Panc1 (cell line): ENCODE measurements around the gene GRID1. TPM values are rescaled to one million over a fixed set of nuclear protein-coding genes. Genes with fewer than 3 reads are reported as not detected.

ENCODE experiments used
- ATAC-seq: fragments of 200-7000 bp; cut with Tn5 transposase; 2 replicates; pipeline ENCODE4 v1.9.1; 2020; ENCODE audit warnings: mild to moderate bottlenecking, moderate library complexity
- BruUV-seq: library from RNA; stranded (reverse); fragments of 400-500 nt; replicated peaks from 2 replicates; lab custom pipeline; 2021; lab: Mats Ljungman, UMichigan
- CTCF ChIA-PET: fragments of 300-600 bp; sonication (Branson Sonifier 250); formaldehyde crosslinking; loops from one replicate; lab custom pipeline; 2022; ENCODE audit warnings: antibody characterized with exemption; lab: Charles Lee
- POLR2A ChIA-PET: fragments of 300-600 bp; sonication (Branson Sonifier 250); formaldehyde crosslinking; loops from one replicate; lab custom pipeline; 2022; ENCODE audit warnings: antibody characterized with exemption; lab: Charles Lee
- DNase-seq: peaks from one replicate; pipeline ENCODE4 v3.0.0-alpha.2; 2010; ENCODE audit warnings: low read depth, low spot score
- H3K27ac ChIP-seq: 2 replicates; pipeline ENCODE4 v1.5.1; 2011; ENCODE audit warnings: mild to moderate bottlenecking, low read length, inconsistent platforms
- H3K27me3 ChIP-seq: fragments of 200-500 bp; sonication (Bioruptor generic); 2 replicates; pipeline ENCODE4 v1.6.0; 2014; ENCODE audit warnings: low read length, inconsistent platforms; ENCODE audit not compliant: control insufficient read depth, insufficient read depth
- H3K36me3 ChIP-seq: fragments of 200-500 bp; sonication (Bioruptor generic); 2 replicates; pipeline ENCODE4 v1.5.1; 2014; ENCODE audit warnings: inconsistent platforms, mild to moderate bottlenecking, low read length, moderate library complexity; ENCODE audit not compliant: control insufficient read depth, insufficient read depth
- H3K4me1 ChIP-seq: 2 replicates; pipeline ENCODE4 v1.5.1; 2011; ENCODE audit warnings: inconsistent platforms, mild to moderate bottlenecking, low read length, moderate library complexity; ENCODE audit not compliant: control insufficient read depth, insufficient read depth
- H3K4me3 ChIP-seq, 2 experiments: 2 replicates each; pipeline ENCODE4 v1.5.1; 2011 to 2012; ENCODE audit warnings: low read depth in 2 of 2, low read length in 2 of 2, mild to moderate bottlenecking in 2 of 2, inconsistent platforms in 1 of 2, moderate library complexity in 1 of 2
- H3K9me3 ChIP-seq: fragments of 200-500 bp; sonication (Bioruptor generic); 2 replicates; pipeline ENCODE4 v1.5.1; 2014; ENCODE audit warnings: low read depth, mild to moderate bottlenecking, inconsistent platforms, low read length, moderate library complexity; ENCODE audit not compliant: control insufficient read depth, insufficient read depth
- POLR2AphosphoS5 ChIP-seq: IDR thresholded peaks from 2 replicates; pipeline ENCODE4 v1.6.1; 2012; ENCODE audit warnings: mild to moderate bottlenecking, low read depth, low read length, moderate library complexity
- REST ChIP-seq, 2 experiments: IDR thresholded peaks; 2 replicates each; pipeline ENCODE4 v1.6.1; 2011 to 2012; ENCODE audit warnings: low read depth in 2 of 2, control low read depth in 1 of 2, low read length in 1 of 2, mild to moderate bottlenecking in 1 of 2, moderate library complexity in 1 of 2; ENCODE audit not compliant: insufficient read depth in 1 of 2
- SIN3A ChIP-seq: IDR thresholded peaks from 2 replicates; pipeline ENCODE4 v1.6.1; 2012; ENCODE audit warnings: low read depth, mild to moderate bottlenecking, low read length, moderate library complexity, borderline replicate concordance; ENCODE audit not compliant: insufficient read depth
- TCF7L2 ChIP-seq: IDR thresholded peaks from 2 replicates; pipeline ENCODE4 v1.6.1; 2011; ENCODE audit warnings: mild to moderate bottlenecking, low read depth, low read length, inconsistent platforms
- in situ Hi-C: cut with HindIII; loops from 2 replicates; pipeline ENCODE4 v1.10.0; 2016; ENCODE audit warnings: low sequenced_read_pairs, low pct_unique_long_range_greater_than_20kb
- intact Hi-C: fragments of 100-400 bp; cut with micrococcal nuclease; formaldehyde crosslinking; loops from one replicate; pipeline ENCODE4 v1.10.0; 2022; ENCODE audit not compliant: unreplicated experiment
- total RNA-seq: library from RNA; stranded (reverse); gene quantifications from one replicate; pipeline ENCODE4 v1.2.1, GENCODE V29; 2021; ENCODE audit not compliant: unreplicated experiment
- TF ChIP-seq, protein P1 (sequence below): fragments of 450-650 bp; IDR thresholded peaks from 2 replicates; pipeline ENCODE4 v1.5.1; 2017; ENCODE audit warnings: mild to moderate bottlenecking

Gene GRID1
- total RNA-seq, 1 experiment from 2014 or later: 2.3 TPM

DNA sequence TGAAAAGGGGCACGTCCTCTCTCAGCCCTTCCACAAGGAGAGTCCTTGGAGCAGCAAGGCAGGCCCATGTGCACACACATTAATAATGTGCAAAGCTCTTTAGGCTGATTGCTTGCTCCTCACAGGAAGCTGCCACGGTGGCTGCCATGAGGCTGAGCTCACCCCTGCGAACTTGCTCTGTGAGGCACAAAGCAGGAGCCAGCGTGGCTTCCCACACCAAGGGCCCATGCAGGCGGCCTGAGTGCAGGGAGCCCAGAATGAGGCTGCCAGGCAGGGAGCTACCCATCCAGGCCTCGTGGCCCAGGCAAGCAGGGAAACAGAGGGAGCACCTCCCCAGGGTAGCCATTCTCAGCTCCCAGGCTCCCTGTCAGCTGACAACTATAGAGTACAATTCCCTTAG lies 242.9 kb downstream of the GRID1 start:
- CTCF ChIA-PET: no interaction called here
- in situ Hi-C loops: no loop called here
- BruUV-seq: no TSS peak

GRCh38 chr10:86123304-86123703 lies 243.3 kb downstream of the GRID1 start:
- DNase-seq (no peak), ATAC-seq (no peak)
- intact Hi-C loops (loop anchor here (10.0 kb wide), 1 partner anchor 579 kb away; no protein-coding TSS in a partner anchor), in situ Hi-C loops (no loop called here)
- Histone ChIP-seq H3K9me3 (no peaks in the 10 kb centered on the region), H3K36me3 (no peaks in the 10 kb centered on the region), H3K27ac (no peak overlapping the region), H3K27me3 (no peaks in the 10 kb centered on the region; the same call in 1 of the 2 replicates), H3K4me1 (no peaks in the 10 kb centered on the region), H3K4me3 (no peak overlapping the region)
- POLR2A ChIA-PET: no interaction called here
- no TSS peak for BruUV-seq
- CTCF ChIA-PET: no interaction called here
- no peak for TF ChIP-seq TCF7L2
- no peak for TF ChIP-seq POLR2AphosphoS5
- no peak for TF ChIP-seq SIN3A
- TF ChIP-seq REST (IDR thresholded peaks at IDR 0.05; ENCODE audit: insufficient read depth in 1 of 2, low read depth in 2 of 2, low read length in 1 of 2): no peak
- TF ChIP-seq, protein P1, sequence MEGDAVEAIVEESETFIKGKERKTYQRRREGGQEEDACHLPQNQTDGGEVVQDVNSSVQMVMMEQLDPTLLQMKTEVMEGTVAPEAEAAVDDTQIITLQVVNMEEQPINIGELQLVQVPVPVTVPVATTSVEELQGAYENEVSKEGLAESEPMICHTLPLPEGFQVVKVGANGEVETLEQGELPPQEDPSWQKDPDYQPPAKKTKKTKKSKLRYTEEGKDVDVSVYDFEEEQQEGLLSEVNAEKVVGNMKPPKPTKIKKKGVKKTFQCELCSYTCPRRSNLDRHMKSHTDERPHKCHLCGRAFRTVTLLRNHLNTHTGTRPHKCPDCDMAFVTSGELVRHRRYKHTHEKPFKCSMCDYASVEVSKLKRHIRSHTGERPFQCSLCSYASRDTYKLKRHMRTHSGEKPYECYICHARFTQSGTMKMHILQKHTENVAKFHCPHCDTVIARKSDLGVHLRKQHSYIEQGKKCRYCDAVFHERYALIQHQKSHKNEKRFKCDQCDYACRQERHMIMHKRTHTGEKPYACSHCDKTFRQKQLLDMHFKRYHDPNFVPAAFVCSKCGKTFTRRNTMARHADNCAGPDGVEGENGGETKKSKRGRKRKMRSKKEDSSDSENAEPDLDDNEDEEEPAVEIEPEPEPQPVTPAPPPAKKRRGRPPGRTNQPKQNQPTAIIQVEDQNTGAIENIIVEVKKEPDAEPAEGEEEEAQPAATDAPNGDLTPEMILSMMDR: no peak

More for the DNA sequence above, 242.9 kb downstream of the GRID1 start:
- ATAC-seq (no peak), DNase-seq (no peak)
- intact Hi-C loops: loop anchor here (10.0 kb wide), 1 partner anchor 579 kb away; no protein-coding TSS in a partner anchor
- POLR2A ChIA-PET: no interaction called here
- H3K36me3 ChIP-seq: no peaks in the 10 kb centered on the region
- H3K27me3 ChIP-seq: no peaks in the 10 kb centered on the region; the same call in 1 of the 2 replicates
- H3K9me3 ChIP-seq: no peaks in the 10 kb centered on the region
- no peaks in the 10 kb centered on the region for H3K4me1 ChIP-seq
- TF ChIP-seq, protein P1: no peak
- TF ChIP-seq POLR2AphosphoS5 (no peak), REST (IDR thresholded peaks at IDR 0.05; ENCODE audit: insufficient read depth in 1 of 2, low read depth in 2 of 2, low read length in 1 of 2) (no peak), TCF7L2 (no peak), SIN3A (no peak)
- H3K4me3 ChIP-seq: no peak overlapping the region
- H3K27ac ChIP-seq: no peak overlapping the region
